Panc1 (cell line): ENCODE data around the gene WFDC8. TPM values are rescaled to one million over a fixed set of nuclear protein-coding genes. Genes with fewer than 3 reads are reported as not detected.

Experiments
- ATAC-seq: fragments of 200-7000 bp; cut with Tn5 transposase; 2 replicates; pipeline ENCODE4 v1.9.1; 2020; ENCODE audit warnings: mild to moderate bottlenecking, moderate library complexity
- BruUV-seq: library from RNA; stranded (reverse); fragments of 400-500 nt; replicated peaks from 2 replicates; lab custom pipeline; 2021; lab: Mats Ljungman, UMichigan
- CTCF ChIA-PET: fragments of 300-600 bp; sonication (Branson Sonifier 250); formaldehyde crosslinking; loops from one replicate; lab custom pipeline; 2022; ENCODE audit warnings: antibody characterized with exemption; lab: Charles Lee
- POLR2A ChIA-PET: fragments of 300-600 bp; sonication (Branson Sonifier 250); formaldehyde crosslinking; loops from one replicate; lab custom pipeline; 2022; ENCODE audit warnings: antibody characterized with exemption; lab: Charles Lee
- DNase-seq: peaks from one replicate; pipeline ENCODE4 v3.0.0-alpha.2; 2010; ENCODE audit warnings: low read depth, low spot score
- H3K27ac ChIP-seq: 2 replicates; pipeline ENCODE4 v1.5.1; 2011; ENCODE audit warnings: mild to moderate bottlenecking, low read length, inconsistent platforms
- H3K27me3 ChIP-seq: fragments of 200-500 bp; sonication (Bioruptor generic); 2 replicates; pipeline ENCODE4 v1.6.0; 2014; ENCODE audit warnings: low read length, inconsistent platforms; ENCODE audit not compliant: control insufficient read depth, insufficient read depth
- H3K36me3 ChIP-seq: fragments of 200-500 bp; sonication (Bioruptor generic); 2 replicates; pipeline ENCODE4 v1.5.1; 2014; ENCODE audit warnings: inconsistent platforms, mild to moderate bottlenecking, low read length, moderate library complexity; ENCODE audit not compliant: control insufficient read depth, insufficient read depth
- H3K4me1 ChIP-seq: 2 replicates; pipeline ENCODE4 v1.5.1; 2011; ENCODE audit warnings: inconsistent platforms, mild to moderate bottlenecking, low read length, moderate library complexity; ENCODE audit not compliant: control insufficient read depth, insufficient read depth
- H3K4me3 ChIP-seq, 2 experiments: 2 replicates each; pipeline ENCODE4 v1.5.1; 2011 to 2012; ENCODE audit warnings: low read depth in 2 of 2, low read length in 2 of 2, mild to moderate bottlenecking in 2 of 2, inconsistent platforms in 1 of 2, moderate library complexity in 1 of 2
- H3K9me3 ChIP-seq: fragments of 200-500 bp; sonication (Bioruptor generic); 2 replicates; pipeline ENCODE4 v1.5.1; 2014; ENCODE audit warnings: low read depth, mild to moderate bottlenecking, inconsistent platforms, low read length, moderate library complexity; ENCODE audit not compliant: control insufficient read depth, insufficient read depth
- POLR2AphosphoS5 ChIP-seq: IDR thresholded peaks from 2 replicates; pipeline ENCODE4 v1.6.1; 2012; ENCODE audit warnings: mild to moderate bottlenecking, low read depth, low read length, moderate library complexity
- REST ChIP-seq, 2 experiments: IDR thresholded peaks; 2 replicates each; pipeline ENCODE4 v1.6.1; 2011 to 2012; ENCODE audit warnings: low read depth in 2 of 2, control low read depth in 1 of 2, low read length in 1 of 2, mild to moderate bottlenecking in 1 of 2, moderate library complexity in 1 of 2; ENCODE audit not compliant: insufficient read depth in 1 of 2
- SIN3A ChIP-seq: IDR thresholded peaks from 2 replicates; pipeline ENCODE4 v1.6.1; 2012; ENCODE audit warnings: low read depth, mild to moderate bottlenecking, low read length, moderate library complexity, borderline replicate concordance; ENCODE audit not compliant: insufficient read depth
- TCF7L2 ChIP-seq: IDR thresholded peaks from 2 replicates; pipeline ENCODE4 v1.6.1; 2011; ENCODE audit warnings: mild to moderate bottlenecking, low read depth, low read length, inconsistent platforms
- in situ Hi-C: cut with HindIII; loops from 2 replicates; pipeline ENCODE4 v1.10.0; 2016; ENCODE audit warnings: low sequenced_read_pairs, low pct_unique_long_range_greater_than_20kb
- intact Hi-C: fragments of 100-400 bp; cut with micrococcal nuclease; formaldehyde crosslinking; loops from one replicate; pipeline ENCODE4 v1.10.0; 2022; ENCODE audit not compliant: unreplicated experiment
- total RNA-seq: library from RNA; stranded (reverse); gene quantifications from one replicate; pipeline ENCODE4 v1.2.1, GENCODE V29; 2021; ENCODE audit not compliant: unreplicated experiment
- TF ChIP-seq, protein P1 (sequence below): fragments of 450-650 bp; IDR thresholded peaks from 2 replicates; pipeline ENCODE4 v1.5.1; 2017; ENCODE audit warnings: mild to moderate bottlenecking

The WFDC8 gene
- total RNA-seq, 1 experiment from 2014 or later = not detected

- intact Hi-C loops = no loop called here
- CTCF ChIA-PET = no interaction called here
- no peak for TF ChIP-seq SIN3A
- TF ChIP-seq, protein P1, sequence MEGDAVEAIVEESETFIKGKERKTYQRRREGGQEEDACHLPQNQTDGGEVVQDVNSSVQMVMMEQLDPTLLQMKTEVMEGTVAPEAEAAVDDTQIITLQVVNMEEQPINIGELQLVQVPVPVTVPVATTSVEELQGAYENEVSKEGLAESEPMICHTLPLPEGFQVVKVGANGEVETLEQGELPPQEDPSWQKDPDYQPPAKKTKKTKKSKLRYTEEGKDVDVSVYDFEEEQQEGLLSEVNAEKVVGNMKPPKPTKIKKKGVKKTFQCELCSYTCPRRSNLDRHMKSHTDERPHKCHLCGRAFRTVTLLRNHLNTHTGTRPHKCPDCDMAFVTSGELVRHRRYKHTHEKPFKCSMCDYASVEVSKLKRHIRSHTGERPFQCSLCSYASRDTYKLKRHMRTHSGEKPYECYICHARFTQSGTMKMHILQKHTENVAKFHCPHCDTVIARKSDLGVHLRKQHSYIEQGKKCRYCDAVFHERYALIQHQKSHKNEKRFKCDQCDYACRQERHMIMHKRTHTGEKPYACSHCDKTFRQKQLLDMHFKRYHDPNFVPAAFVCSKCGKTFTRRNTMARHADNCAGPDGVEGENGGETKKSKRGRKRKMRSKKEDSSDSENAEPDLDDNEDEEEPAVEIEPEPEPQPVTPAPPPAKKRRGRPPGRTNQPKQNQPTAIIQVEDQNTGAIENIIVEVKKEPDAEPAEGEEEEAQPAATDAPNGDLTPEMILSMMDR = no peak
- TF ChIP-seq TCF7L2 = no peak
- TF ChIP-seq POLR2AphosphoS5 = no peak
- TF ChIP-seq REST (IDR thresholded peaks at IDR 0.05; ENCODE audit: insufficient read depth in 1 of 2, low read depth in 2 of 2, low read length in 1 of 2) = no peak
- POLR2A ChIA-PET = no interaction called here
- no peak for ATAC-seq
- Histone ChIP-seq H3K36me3 (no peaks in the 10 kb centered on the region), H3K4me1 (no peaks in the 10 kb centered on the region), H3K27me3 (peaks cover 18% of the 10 kb centered on the region), H3K9me3 (no peaks in the 10 kb centered on the region), H3K4me3 (no peak overlapping the region), H3K27ac (no peak overlapping the region)
- BruUV-seq = no TSS peak
- DNase-seq = no peak
- in situ Hi-C loops = no loop called here
Measured at GRCh38 chr20:45523821-45524220, 55.3 kb downstream of the WFDC8 start.

DNA sequence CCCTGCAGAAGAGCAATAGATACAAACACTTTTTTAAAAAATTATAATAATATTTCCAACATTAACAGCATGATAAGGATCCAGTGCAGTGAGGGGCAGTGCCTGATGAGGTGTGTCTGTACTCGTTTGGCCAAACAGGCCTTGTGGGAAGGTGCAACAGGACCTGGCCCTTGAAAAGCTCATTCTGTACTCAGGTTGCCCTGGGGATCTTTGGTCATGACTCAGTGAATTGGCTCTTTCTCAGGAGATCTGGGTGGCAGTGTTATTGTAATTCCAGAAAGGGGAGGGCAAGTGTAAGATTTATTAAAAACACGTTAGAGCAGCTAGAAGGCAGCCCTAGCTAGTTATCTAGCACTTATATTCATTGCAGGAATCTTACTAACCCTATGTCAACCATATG is 60.8 kb downstream of the WFDC8 start:
- ChIA-PET CTCF (no interaction called here), POLR2A (no interaction called here)
- no TSS peak for BruUV-seq
- TF ChIP-seq TCF7L2 (no peak), SIN3A (no peak), POLR2AphosphoS5 (no peak), REST (IDR thresholded peaks at IDR 0.05; ENCODE audit: insufficient read depth in 1 of 2, low read depth in 2 of 2, low read length in 1 of 2) (no peak)
- TF ChIP-seq, protein P1 = no peak
- H3K4me3 ChIP-seq = no peak overlapping the region
- peaks cover 4% of the 10 kb centered on the region for H3K27me3 ChIP-seq
- no peak overlapping the region for H3K27ac ChIP-seq
- intact Hi-C loops (no loop called here), in situ Hi-C loops (no loop called here)
- no peak for DNase-seq
- ATAC-seq = no peak
- no peaks in the 10 kb centered on the region for H3K36me3 ChIP-seq
- H3K4me1 ChIP-seq = no peaks in the 10 kb centered on the region
- H3K9me3 ChIP-seq = no peaks in the 10 kb centered on the region
